Endothelial cell of umbilical vein (primary cell): ENCODE measurements around the gene AIF1L. TPM values are rescaled to one million over a fixed set of nuclear protein-coding genes. Genes with fewer than 3 reads are reported as not detected.

Experiments
- BruUV-seq: library from RNA; stranded (reverse); fragments of 400-500 nt; replicated peaks from 2 replicates; lab custom pipeline; 2021; lab: Mats Ljungman, UMichigan
- CTCF ChIA-PET: fragments of 300-600, 350-600 bp; sonication (Branson Sonifier 250); formaldehyde crosslinking; loops from one replicate; lab custom pipeline; 2021; ENCODE audit warnings: antibody characterized with exemption, inconsistent platforms; lab: Charles Lee
- POLR2A ChIA-PET: fragments of 300-600, 350-600 bp; sonication (Branson Sonifier 250); formaldehyde crosslinking; loops from one replicate; lab custom pipeline; 2021; ENCODE audit warnings: antibody characterized with exemption, inconsistent platforms; lab: Charles Lee
- DNase-seq: peaks from one replicate; pipeline ENCODE4 v3.0.0-alpha.2; 2011; ENCODE audit warnings: low read depth, low spot score
- FAIRE-seq: peaks from 2 replicates; lab custom pipeline; 2011; peaks lifted over from hg19 to GRCh38; lab: Jason Lieb, UNC
- H2AFZ ChIP-seq: 2 replicates; pipeline ENCODE4 v1.6.0; 2012; ENCODE audit warnings: low read depth, low read length, control low read depth, inconsistent platforms
- H3K27ac ChIP-seq: 2 replicates; pipeline ENCODE4 v1.5.1; 2011; ENCODE audit warnings: low read depth, mild to moderate bottlenecking, control low read depth, low read length, moderate library complexity; ENCODE audit not compliant: insufficient read depth
- H3K27me3 ChIP-seq, 2 experiments: 2 replicates each; pipeline versions ENCODE4 v1.6.0 to v1.6.1; 2011; ENCODE audit warnings: low read length in 2 of 2, mixed read lengths in 1 of 2; ENCODE audit not compliant: control insufficient read depth in 2 of 2, insufficient read depth in 2 of 2
- H3K36me3 ChIP-seq, 2 experiments: 2 replicates in 1 of 2; 3 replicates in 1 of 2; pipeline ENCODE4 v1.5.1; 2011; ENCODE audit warnings: low read length in 2 of 2, mild to moderate bottlenecking in 1 of 2, moderate library complexity in 1 of 2; ENCODE audit not compliant: control insufficient read depth in 2 of 2, insufficient read depth in 2 of 2; ENCODE audit errors: extremely low read depth in 1 of 2
- H3K4me1 ChIP-seq: 3 replicates; pipeline ENCODE4 v1.5.1; 2011; ENCODE audit warnings: mild to moderate bottlenecking, low read length; ENCODE audit not compliant: control insufficient read depth, insufficient read depth; ENCODE audit errors: extremely low read depth
- H3K4me2 ChIP-seq: 2 replicates; pipeline ENCODE4 v1.6.1; 2011; ENCODE audit warnings: low read length, control low read depth, mixed read lengths; ENCODE audit not compliant: insufficient read depth
- H3K4me3 ChIP-seq, 3 experiments: fragments of 200-600 bp in 1 of 3; sonication (generic), shearing (Covaris generic) in 1 of 3; replicated peaks in 1 of 3; 2 replicates each; pipeline ENCODE4 v1.5.1; 2011 to 2016; ENCODE audit warnings: control low read depth in 3 of 3, low read length in 3 of 3, mild to moderate bottlenecking in 2 of 3, inconsistent platforms in 1 of 3, low read depth in 1 of 3, moderate library complexity in 1 of 3; ENCODE audit not compliant: insufficient read depth in 1 of 3
- H3K79me2 ChIP-seq: 2 replicates; pipeline ENCODE4 v1.6.0; 2012; ENCODE audit warnings: low read length, inconsistent platforms; ENCODE audit not compliant: control insufficient read depth, insufficient read depth
- H3K9ac ChIP-seq: replicated peaks from 2 replicates; pipeline ENCODE3; 2011; ENCODE audit warnings: low read length, control low read depth; ENCODE audit not compliant: insufficient read depth; ENCODE audit errors: extremely low read depth
- H3K9me1 ChIP-seq: replicated peaks from 3 replicates; pipeline ENCODE4 v1.6.0; 2011; ENCODE audit warnings: mild to moderate bottlenecking, low read length; ENCODE audit not compliant: control insufficient read depth, insufficient read depth; ENCODE audit errors: extremely low read depth
- H3K9me3 ChIP-seq: replicated peaks from 2 replicates; pipeline ENCODE4 v1.5.1; 2012; ENCODE audit warnings: low read length, inconsistent platforms; ENCODE audit not compliant: control insufficient read depth, insufficient read depth
- H4K20me1 ChIP-seq: replicated peaks from 2 replicates; pipeline ENCODE3; 2011; ENCODE audit warnings: mild to moderate bottlenecking, low read length; ENCODE audit not compliant: control insufficient read depth, insufficient read depth; ENCODE audit errors: extremely low read depth
- CTCF ChIP-seq, 2 donors: IDR thresholded peaks; 1 replicate in 1 of 2; 2 replicates in 1 of 2; pipeline ENCODE4 v1.5.1; 2011; ENCODE audit warnings: low read length in 2 of 2, mild to moderate bottlenecking in 2 of 2, moderate library complexity in 2 of 2, control low read depth in 1 of 2, inconsistent platforms in 1 of 2, low read depth in 1 of 2; ENCODE audit not compliant: insufficient read depth in 1 of 2; ENCODE audit errors: extremely low read depth in 1 of 2
- EZH2 ChIP-seq: IDR thresholded peaks from 2 replicates; pipeline ENCODE4 v1.6.1; 2012; ENCODE audit warnings: borderline replicate concordance, low read depth, mild to moderate bottlenecking, moderate library complexity, low read length, inconsistent platforms; ENCODE audit not compliant: severe bottlenecking
- FOS ChIP-seq: IDR thresholded peaks from 2 replicates; pipeline ENCODE4 v1.6.1; 2011; ENCODE audit warnings: mild to moderate bottlenecking, low read length, moderate library complexity, borderline replicate concordance; ENCODE audit not compliant: insufficient read depth
- GATA2 ChIP-seq: IDR thresholded peaks from 2 replicates; pipeline ENCODE4 v1.7.0; 2011; ENCODE audit warnings: low read depth, mild to moderate bottlenecking, moderate library complexity, mixed read lengths, low read length; ENCODE audit not compliant: insufficient read length, insufficient read depth
- JUN ChIP-seq: IDR thresholded peaks from 2 replicates; pipeline ENCODE4 v1.6.1; 2011; ENCODE audit warnings: borderline replicate concordance, low read depth; ENCODE audit not compliant: insufficient read length, insufficient read depth
- MAX ChIP-seq: IDR thresholded peaks from 2 replicates; pipeline ENCODE4 v1.6.1; 2011; ENCODE audit not compliant: insufficient read depth, insufficient read length
- MYC ChIP-seq: IDR thresholded peaks from one replicate; pipeline ENCODE4 v1.6.1; 2011; ENCODE audit warnings: mild to moderate bottlenecking, low read depth, low read length
- POLR2A ChIP-seq: IDR thresholded peaks from 2 replicates; pipeline ENCODE4 v1.6.1; 2012; ENCODE audit warnings: low read depth, mild to moderate bottlenecking, control low read depth, low read length
- POLR2AphosphoS5 ChIP-seq: IDR thresholded peaks from 2 replicates; pipeline ENCODE4 v1.6.1; 2012; ENCODE audit warnings: low read depth, mild to moderate bottlenecking, control low read depth, low read length, moderate library complexity; ENCODE audit not compliant: insufficient read depth
- dilution Hi-C: fragments of 300-500 bp; cut with MboI; formaldehyde crosslinking; loops from one replicate; pipeline ENCODE4 v1.15.0; 2019; ENCODE audit warnings: low sequenced_read_pairs; ENCODE audit not compliant: extremely low pct_ligation_motif_present
- intact Hi-C: fragments of 100-400 bp; cut with micrococcal nuclease; formaldehyde crosslinking; loops from one replicate; pipeline ENCODE4 v1.10.0; 2022
- polyA plus RNA-seq, 4 experiments: library from polyadenylated mRNA; depleted of rRNA in 3 of 4; stranded (reverse) in 3 of 4; unstranded in 1 of 4; fragments of >200 nt; gene quantifications; 2 replicates each; pipeline versions ENCODE4 v1.2.1 to v1.2.3, GENCODE V29; 2011 to 2012; ENCODE audit warnings: missing spikeins in 1 of 4
- total RNA-seq: library from RNA; stranded (reverse); gene quantifications from 2 replicates; pipeline ENCODE4 v1.2.3, GENCODE V29; 2021

AIF1L gene
- total and polyA plus RNA-seq, 2 donors (not counting 3 experiments of a cell fraction or from before 2014, with no cell fraction given) = 17.8 to 39.7 TPM

GRCh38 chr9:131050831-131051230 lies 45.5 kb upstream of the AIF1L start:
- no peaks in the 10 kb centered on the region for H3K4me1 ChIP-seq
- H3K9me3 ChIP-seq = no peaks in the 10 kb centered on the region
- H4K20me1 ChIP-seq = no peaks in the 10 kb centered on the region
- dilution Hi-C loops (no loop called here), intact Hi-C loops (no loop called here)
- FAIRE-seq = no peak
- no peak overlapping the region for H3K9ac ChIP-seq
- no peaks in the 10 kb centered on the region for H3K27me3 ChIP-seq
- no peak for DNase-seq
- H3K79me2 ChIP-seq = no peaks in the 10 kb centered on the region
- H2AFZ ChIP-seq = no peak overlapping the region
- no peak overlapping the region for H3K27ac ChIP-seq
- TF ChIP-seq MYC (no peak), POLR2AphosphoS5 (no peak), MAX (no peak), FOS (no peak), GATA2 (no peak), JUN (no peak), POLR2A (no peak), CTCF (IDR thresholded peaks at IDR 0.05; ENCODE audit: extremely low read depth in 1 of 2, insufficient read depth in 1 of 2, low read depth in 1 of 2, low read length in 2 of 2) (no peak), EZH2 (no peak)
- ChIA-PET CTCF (interaction anchor here (0.8 to 8.5 kb wide), 3 partner anchors 12 to 183 kb away, joined by 3 to 133 read pairs (median 4); no protein-coding TSS in a partner anchor), POLR2A (no interaction called here)
- no peak overlapping the region for H3K4me2 ChIP-seq
- no peaks in the 10 kb centered on the region for H3K36me3 ChIP-seq
- no peak overlapping the region for H3K4me3 ChIP-seq
- BruUV-seq = no TSS peak
- H3K9me1 ChIP-seq = no peaks in the 10 kb centered on the region
